MCF 10A (cell line): Measurements from ENCODE around the gene OR8K5. TPM values are rescaled to one million over a fixed set of nuclear protein-coding genes. Genes with fewer than 3 reads are reported as not detected.

Source experiments
- BruUV-seq: library from RNA; stranded (reverse); fragments of 400-500 nt; replicated peaks from 2 replicates; lab custom pipeline; 2021; lab: Mats Ljungman, UMichigan
- CTCF ChIA-PET: fragments of 300-600 bp; sonication (Branson Sonifier 250); formaldehyde crosslinking; extraction: SDS; loops from one replicate; lab custom pipeline; 2021; ENCODE audit warnings: antibody characterized with exemption, inconsistent platforms; lab: Yijun Ruan, JAX
- POLR2A ChIA-PET: fragments of 300-600, 350-650 bp; sonication (Branson Sonifier 250); formaldehyde crosslinking; extraction: SDS; loops from one replicate; lab custom pipeline; 2020; ENCODE audit warnings: antibody characterized with exemption, inconsistent platforms; lab: Yijun Ruan, JAX
- DNase-seq: peaks from one replicate; pipeline ENCODE4 v3.0.0-alpha.2; 2018; ENCODE audit not compliant: unreplicated experiment
- H3K27ac Mint-ChIP-seq: one replicate; pipeline ENCODE4 v1.8.0; 2022; ENCODE audit warnings: mild to moderate bottlenecking, low read depth, mixed read lengths; ENCODE audit not compliant: unreplicated experiment
- H3K27me3 Mint-ChIP-seq: one replicate; pipeline ENCODE4 v1.8.0; 2022; ENCODE audit warnings: mixed read lengths; ENCODE audit not compliant: insufficient read depth, unreplicated experiment
- H3K36me3 Mint-ChIP-seq: one replicate; pipeline ENCODE4 v1.8.0; 2022; ENCODE audit warnings: mild to moderate bottlenecking, moderate library complexity, mixed read lengths; ENCODE audit not compliant: insufficient read depth, unreplicated experiment
- H3K4me1 Mint-ChIP-seq: one replicate; pipeline ENCODE4 v1.8.0; 2022; ENCODE audit warnings: mixed read lengths; ENCODE audit not compliant: insufficient read depth, unreplicated experiment
- H3K4me3 Mint-ChIP-seq: one replicate; pipeline ENCODE4 v1.8.0; 2022; ENCODE audit warnings: mild to moderate bottlenecking, moderate library complexity, mixed read lengths; ENCODE audit not compliant: unreplicated experiment
- H3K9me3 Mint-ChIP-seq: one replicate; pipeline ENCODE4 v1.8.0; 2022; ENCODE audit warnings: mixed read lengths; ENCODE audit not compliant: unreplicated experiment
- CTCF ChIP-seq: fragments of 200-600 bp; IDR thresholded peaks from one replicate; pipeline ENCODE4 v1.8.0; 2022; ENCODE audit warnings: antibody characterized with exemption, mild to moderate bottlenecking; ENCODE audit not compliant: unreplicated experiment
- intact Hi-C: fragments of 100-400 bp; cut with micrococcal nuclease; formaldehyde crosslinking; loops from 2 replicates; pipeline ENCODE4 v1.14.1; 2022
- total RNA-seq: library from RNA; stranded (reverse); gene quantifications from 2 replicates; pipeline ENCODE4 v1.2.3, GENCODE V29; 2022

The OR8K5 gene
- total RNA-seq, 1 experiment from 2014 or later = not detected

DNA sequence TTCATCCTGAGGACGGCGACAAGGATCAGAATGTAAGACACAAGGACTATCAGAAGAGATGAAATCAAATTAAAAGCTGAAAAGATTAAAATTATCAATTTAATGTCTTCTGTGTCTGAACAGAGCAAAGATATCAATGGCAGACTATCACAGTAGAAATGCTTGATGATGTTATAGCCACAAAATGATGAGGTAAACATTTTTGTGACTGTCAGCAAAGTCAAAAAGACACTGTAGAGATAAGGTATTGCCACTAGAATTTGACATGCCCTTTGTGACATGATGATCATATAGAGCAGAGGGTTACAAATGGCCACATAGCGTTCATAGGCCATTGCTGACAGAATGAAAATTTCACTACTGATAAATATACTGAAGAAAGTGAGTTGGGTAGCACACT, 28.5 kb upstream of the OR8K5 start:
- no peaks in the 10 kb centered on the region for H3K27me3 Mint-ChIP-seq
- TF ChIP-seq CTCF = no peak
- CTCF ChIA-PET = no interaction called here
- H3K27ac Mint-ChIP-seq = no peak overlapping the region
- H3K36me3 Mint-ChIP-seq = no peaks in the 10 kb centered on the region
- H3K4me1 Mint-ChIP-seq = no peaks in the 10 kb centered on the region
- no peak for DNase-seq
- peaks cover 30% of the 10 kb centered on the region for H3K9me3 Mint-ChIP-seq
- no TSS peak for BruUV-seq
- POLR2A ChIA-PET = no interaction called here
- no peak overlapping the region for H3K4me3 Mint-ChIP-seq
- intact Hi-C loops = no loop called here

DNA sequence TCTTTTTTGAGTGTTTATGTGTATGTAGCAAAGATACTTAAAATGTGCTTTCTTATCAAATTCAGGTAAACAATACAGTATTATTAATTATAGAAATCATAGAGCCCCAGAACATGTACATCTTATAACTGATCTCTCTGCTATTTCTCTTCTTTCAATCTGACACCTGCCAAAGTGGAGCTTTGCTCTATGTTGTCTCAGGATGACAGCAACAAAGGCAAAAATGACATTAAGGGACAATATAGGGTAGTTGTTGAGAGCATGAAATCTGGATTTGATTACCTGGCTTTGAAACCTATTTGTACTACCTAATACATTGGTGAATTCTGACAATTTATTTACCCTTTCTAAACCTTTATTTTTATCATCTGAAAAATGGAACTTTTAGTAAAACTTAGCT, 23.3 kb upstream of the OR8K5 start:
- BruUV-seq = no TSS peak
- Mint-ChIP-seq H3K27me3 (no peaks in the 10 kb centered on the region), H3K27ac (no peak overlapping the region), H3K4me3 (no peak overlapping the region), H3K9me3 (peaks cover 30% of the 10 kb centered on the region), H3K4me1 (no peaks in the 10 kb centered on the region), H3K36me3 (no peaks in the 10 kb centered on the region)
- no peak for TF ChIP-seq CTCF
- no peak for DNase-seq
- CTCF ChIA-PET = no interaction called here
- POLR2A ChIA-PET = no interaction called here
- intact Hi-C loops = no loop called here

DNA sequence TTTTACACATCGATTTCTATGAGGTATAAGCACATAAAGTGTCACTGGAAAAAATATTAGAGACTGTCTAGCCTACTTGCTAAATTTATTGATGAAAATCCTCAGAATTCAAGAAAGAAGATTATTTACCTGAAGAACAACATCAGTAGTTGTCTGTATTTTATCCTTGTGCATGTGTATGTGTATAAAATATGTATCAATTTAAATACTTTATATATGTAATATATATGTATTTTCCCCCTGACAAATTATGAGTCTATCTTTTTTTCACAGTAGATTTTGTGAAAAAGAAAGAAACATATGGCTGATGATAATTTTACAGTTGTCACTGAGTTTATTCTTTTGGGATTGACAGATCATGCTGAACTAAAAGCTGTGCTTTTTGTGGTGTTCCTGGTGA, 16.2 kb upstream of the OR8K5 start, which contains the start of gene OR5J2:
Gene OR5J2, plus strand, starts transcription at position 301 of the 400 bp plus-strand sequence. Its CDS starts 0 bp downstream, at position 301.
- H3K9me3 Mint-ChIP-seq = peaks cover 17% of the 10 kb centered on the region
- BruUV-seq = no TSS peak
- H3K4me1 Mint-ChIP-seq = no peaks in the 10 kb centered on the region
- no peaks in the 10 kb centered on the region for H3K36me3 Mint-ChIP-seq
- intact Hi-C loops = no loop called here
- DNase-seq = no peak
- TF ChIP-seq CTCF = no peak
- H3K27ac Mint-ChIP-seq = no peak within 1 kb of the TSS
- no peaks in the 10 kb centered on the region for H3K27me3 Mint-ChIP-seq
- H3K4me3 Mint-ChIP-seq = no peak within 1 kb of the TSS
- CTCF ChIA-PET = no interaction called here
- POLR2A ChIA-PET = no interaction called here

DNA sequence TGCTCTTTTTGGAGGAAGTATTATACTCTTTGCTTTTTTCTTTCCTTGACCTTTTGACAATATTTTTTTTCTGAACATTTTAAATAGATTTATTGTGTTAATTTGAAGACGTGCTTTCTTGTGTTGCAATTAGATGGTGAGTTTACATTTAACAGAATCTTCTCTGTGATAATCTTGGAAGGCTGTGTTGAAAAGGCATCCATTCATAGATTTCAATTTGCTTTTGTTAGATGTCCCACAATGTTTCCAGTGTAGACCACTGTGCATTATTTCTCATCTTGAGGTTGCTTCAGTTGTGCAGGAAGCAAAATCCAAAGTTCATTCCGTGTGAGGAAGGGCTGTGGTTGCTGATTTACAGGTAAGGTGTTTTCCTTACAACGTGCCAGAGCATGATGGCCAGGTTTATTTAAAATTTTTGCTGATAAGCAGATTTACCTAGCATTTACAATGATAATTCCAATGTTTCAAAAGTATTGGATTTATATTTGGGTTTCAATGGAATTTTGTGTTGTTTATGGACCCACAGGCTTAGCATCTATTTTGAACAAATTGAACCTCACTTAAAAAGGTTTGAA, 12.2 kb upstream of the OR8K5 start:
- Mint-ChIP-seq H3K4me3 (no peak overlapping the region), H3K27me3 (no peaks in the 10 kb centered on the region), H3K27ac (no peak overlapping the region), H3K9me3 (peaks cover 22% of the 10 kb centered on the region), H3K36me3 (no peaks in the 10 kb centered on the region), H3K4me1 (no peaks in the 10 kb centered on the region)
- ChIA-PET POLR2A (no interaction called here), CTCF (no interaction called here)
- TF ChIP-seq CTCF = no peak
- BruUV-seq = no TSS peak
- intact Hi-C loops = no loop called here
- no peak for DNase-seq
